HepG2 (cell line): ENCODE results near the gene MNAT1. TPM values are rescaled to one million over a fixed set of nuclear protein-coding genes. Genes with fewer than 3 reads are reported as not detected.

Experiments used
- ELF1 ChIP-seq: sonication (generic); formaldehyde crosslinking; IDR thresholded peaks from 2 replicates; pipeline ENCODE4 v1.4.0; 2020; ENCODE audit warnings: missing genetic modification reagents
- FOXO4 ChIP-seq: sonication (generic); formaldehyde crosslinking; conservative IDR thresholded peaks from 2 replicates; pipeline ENCODE4 v1.8.1; 2023; ENCODE audit warnings: missing genetic modification reagents
- MEIS2 ChIP-seq: sonication (generic); formaldehyde crosslinking; IDR thresholded peaks from 2 replicates; pipeline ENCODE4 v1.9.0; 2021; ENCODE audit warnings: mild to moderate bottlenecking, missing genetic modification reagents
- NBN ChIP-seq: fragments of 450-650 bp; conservative IDR thresholded peaks from 2 replicates; pipeline ENCODE4 v1.6.1; 2017
- NFE2L2 ChIP-seq: fragments of 150-350 bp; IDR thresholded peaks from 2 replicates; pipeline ENCODE4 v1.6.1; 2014; ENCODE audit warnings: low read length
- NRL ChIP-seq: sonication (generic); formaldehyde crosslinking; IDR thresholded peaks from 2 replicates; pipeline ENCODE4 v1.5.0; 2020; ENCODE audit warnings: missing genetic modification reagents, mild to moderate bottlenecking, moderate library complexity, borderline replicate concordance
- RBM39 ChIP-seq: fragments of 200-400 bp; formaldehyde crosslinking; IDR thresholded peaks from one replicate; pipeline ENCODE4 v1.6.1; 2018; ENCODE audit warnings: antibody characterized with exemption, mild to moderate bottlenecking, low read depth, low read length; ENCODE audit not compliant: poor library complexity, severe bottlenecking
- RXRA ChIP-seq: sonication (generic); formaldehyde crosslinking; IDR thresholded peaks from 2 replicates; pipeline ENCODE4 v1.5.1; 2020; ENCODE audit warnings: missing genetic modification reagents
- ZFP36L1 ChIP-seq: sonication (generic); formaldehyde crosslinking; IDR thresholded peaks from 2 replicates; pipeline ENCODE4 v1.8.0; 2022; ENCODE audit warnings: mild to moderate bottlenecking, missing genetic modification reagents, moderate library complexity
- ZFP62 ChIP-seq: sonication (generic); formaldehyde crosslinking; IDR thresholded peaks from 2 replicates; pipeline ENCODE4 v1.4.0; 2020; ENCODE audit warnings: missing genetic modification reagents
- ZNF143 ChIP-seq: sonication (generic); formaldehyde crosslinking; IDR thresholded peaks from 2 replicates; pipeline ENCODE4 v1.4.0; 2020; ENCODE audit warnings: missing genetic modification reagents
- ZNF251 ChIP-seq: sonication (generic); formaldehyde crosslinking; IDR thresholded peaks from 2 replicates; pipeline ENCODE4 v1.9.0; 2021; ENCODE audit warnings: mild to moderate bottlenecking, missing genetic modification reagents
- ZNF652 ChIP-seq: IDR thresholded peaks from 2 replicates; pipeline ENCODE4 v1.6.1; 2016; ENCODE audit warnings: low read depth, borderline replicate concordance
- ZNF839 ChIP-seq: sonication (generic); formaldehyde crosslinking; IDR thresholded peaks from 2 replicates; pipeline ENCODE4 v1.4.0; 2020; ENCODE audit warnings: missing genetic modification reagents, mild to moderate bottlenecking, borderline replicate concordance
- ZNF841 ChIP-seq: sonication (generic); formaldehyde crosslinking; IDR thresholded peaks from 2 replicates; pipeline ENCODE4 v1.8.1; 2023; ENCODE audit warnings: missing genetic modification reagents, borderline replicate concordance
- ZSCAN31 ChIP-seq: sonication (generic); formaldehyde crosslinking; IDR thresholded peaks from 2 replicates; pipeline ENCODE4 v1.5.0; 2020; ENCODE audit warnings: low read depth, mild to moderate bottlenecking, missing genetic modification reagents
- polyA plus RNA-seq, 8 experiments: library from polyadenylated mRNA; depleted of rRNA in 3 of 8; stranded (reverse) in 7 of 8; unstranded in 1 of 8; fragments of >200 nt; fragmentation: Illumina TruSeq in 4 of 8; extraction: Trizol in 4 of 8; gene quantifications; 2 replicates each; pipeline versions ENCODE4 v1.2.1 to v1.2.3, GENCODE V29; 2011 to 2016; ENCODE audit warnings: low read depth in 4 of 8, missing spikeins in 1 of 8, mixed read lengths in 1 of 8; ENCODE audit not compliant: insufficient read depth in 1 of 8
- total RNA-seq, 5 experiments: library from RNA; depleted of rRNA; stranded (reverse); fragments of >200 nt; fragmentation: Illumina TruSeq; extraction: Trizol; gene quantifications; 2 replicates each; pipeline ENCODE4 v1.2.3, GENCODE V29; 2016; ENCODE audit warnings: low read depth in 1 of 5
- TF ChIP-seq, protein P1 (sequence below): sonication (generic); formaldehyde crosslinking; IDR thresholded peaks from 2 replicates; pipeline ENCODE4 v1.4.0; 2020; ENCODE audit warnings: missing genetic modification reagents
- TF ChIP-seq, protein P2 (sequence below): sonication (generic); formaldehyde crosslinking; IDR thresholded peaks from 2 replicates; pipeline ENCODE4 v1.8.0; 2022; ENCODE audit warnings: missing genetic modification reagents, mild to moderate bottlenecking, moderate library complexity, borderline replicate concordance
- TF ChIP-seq, protein P3 (sequence below): IDR thresholded peaks from 2 replicates; pipeline ENCODE4 v1.6.1; 2012; ENCODE audit warnings: low read length, improper control_type of control experiment

Gene MNAT1
- total and polyA plus RNA-seq, 2 of the 13 experiments (the other 11 are each of a cell fraction or from before 2014, with no cell fraction given): 49.2 to 94.8 TPM

DNA sequence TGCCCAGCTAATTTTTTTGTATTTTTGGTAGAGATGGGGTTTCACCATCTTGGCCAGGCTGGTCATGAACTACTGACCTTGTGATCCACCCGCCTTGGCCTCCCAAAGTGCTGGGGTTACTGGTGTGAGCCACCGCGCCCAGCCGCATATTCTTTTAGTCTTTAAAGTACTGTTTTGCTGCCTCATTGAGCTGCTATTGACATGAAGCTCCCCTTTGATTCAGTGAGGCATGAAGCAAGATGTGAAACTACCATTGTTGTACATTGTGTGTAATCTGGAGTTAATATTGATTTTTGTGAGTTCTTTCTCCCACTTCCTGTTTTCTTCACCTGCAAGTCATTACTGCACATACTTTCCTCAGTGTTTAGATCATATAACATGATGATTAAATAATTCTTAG, 80.8 kb downstream of the MNAT1 start (continued):
- TF ChIP-seq, protein P1, sequence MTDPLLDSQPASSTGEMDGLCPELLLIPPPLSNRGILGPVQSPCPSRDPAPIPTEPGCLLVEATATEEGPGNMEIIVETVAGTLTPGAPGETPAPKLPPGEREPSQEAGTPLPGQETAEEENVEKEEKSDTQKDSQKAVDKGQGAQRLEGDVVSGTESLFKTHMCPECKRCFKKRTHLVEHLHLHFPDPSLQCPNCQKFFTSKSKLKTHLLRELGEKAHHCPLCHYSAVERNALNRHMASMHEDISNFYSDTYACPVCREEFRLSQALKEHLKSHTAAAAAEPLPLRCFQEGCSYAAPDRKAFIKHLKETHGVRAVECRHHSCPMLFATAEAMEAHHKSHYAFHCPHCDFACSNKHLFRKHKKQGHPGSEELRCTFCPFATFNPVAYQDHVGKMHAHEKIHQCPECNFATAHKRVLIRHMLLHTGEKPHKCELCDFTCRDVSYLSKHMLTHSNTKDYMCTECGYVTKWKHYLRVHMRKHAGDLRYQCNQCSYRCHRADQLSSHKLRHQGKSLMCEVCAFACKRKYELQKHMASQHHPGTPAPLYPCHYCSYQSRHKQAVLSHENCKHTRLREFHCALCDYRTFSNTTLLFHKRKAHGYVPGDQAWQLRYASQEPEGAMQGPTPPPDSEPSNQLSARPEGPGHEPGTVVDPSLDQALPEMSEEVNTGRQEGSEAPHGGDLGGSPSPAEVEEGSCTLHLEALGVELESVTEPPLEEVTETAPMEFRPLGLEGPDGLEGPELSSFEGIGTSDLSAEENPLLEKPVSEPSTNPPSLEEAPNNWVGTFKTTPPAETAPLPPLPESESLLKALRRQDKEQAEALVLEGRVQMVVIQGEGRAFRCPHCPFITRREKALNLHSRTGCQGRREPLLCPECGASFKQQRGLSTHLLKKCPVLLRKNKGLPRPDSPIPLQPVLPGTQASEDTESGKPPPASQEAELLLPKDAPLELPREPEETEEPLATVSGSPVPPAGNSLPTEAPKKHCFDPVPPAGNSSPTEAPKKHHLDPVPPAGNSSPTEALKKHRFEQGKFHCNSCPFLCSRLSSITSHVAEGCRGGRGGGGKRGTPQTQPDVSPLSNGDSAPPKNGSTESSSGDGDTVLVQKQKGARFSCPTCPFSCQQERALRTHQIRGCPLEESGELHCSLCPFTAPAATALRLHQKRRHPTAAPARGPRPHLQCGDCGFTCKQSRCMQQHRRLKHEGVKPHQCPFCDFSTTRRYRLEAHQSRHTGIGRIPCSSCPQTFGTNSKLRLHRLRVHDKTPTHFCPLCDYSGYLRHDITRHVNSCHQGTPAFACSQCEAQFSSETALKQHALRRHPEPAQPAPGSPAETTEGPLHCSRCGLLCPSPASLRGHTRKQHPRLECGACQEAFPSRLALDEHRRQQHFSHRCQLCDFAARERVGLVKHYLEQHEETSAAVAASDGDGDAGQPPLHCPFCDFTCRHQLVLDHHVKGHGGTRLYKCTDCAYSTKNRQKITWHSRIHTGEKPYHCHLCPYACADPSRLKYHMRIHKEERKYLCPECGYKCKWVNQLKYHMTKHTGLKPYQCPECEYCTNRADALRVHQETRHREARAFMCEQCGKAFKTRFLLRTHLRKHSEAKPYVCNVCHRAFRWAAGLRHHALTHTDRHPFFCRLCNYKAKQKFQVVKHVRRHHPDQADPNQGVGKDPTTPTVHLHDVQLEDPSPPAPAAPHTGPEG (CRISPR knock-in tag): no peak
- TF ChIP-seq ZFP62: no peak
- TF ChIP-seq ZNF652 (CRISPR knock-in tag): peak; percentile 79
- TF ChIP-seq, protein P2, sequence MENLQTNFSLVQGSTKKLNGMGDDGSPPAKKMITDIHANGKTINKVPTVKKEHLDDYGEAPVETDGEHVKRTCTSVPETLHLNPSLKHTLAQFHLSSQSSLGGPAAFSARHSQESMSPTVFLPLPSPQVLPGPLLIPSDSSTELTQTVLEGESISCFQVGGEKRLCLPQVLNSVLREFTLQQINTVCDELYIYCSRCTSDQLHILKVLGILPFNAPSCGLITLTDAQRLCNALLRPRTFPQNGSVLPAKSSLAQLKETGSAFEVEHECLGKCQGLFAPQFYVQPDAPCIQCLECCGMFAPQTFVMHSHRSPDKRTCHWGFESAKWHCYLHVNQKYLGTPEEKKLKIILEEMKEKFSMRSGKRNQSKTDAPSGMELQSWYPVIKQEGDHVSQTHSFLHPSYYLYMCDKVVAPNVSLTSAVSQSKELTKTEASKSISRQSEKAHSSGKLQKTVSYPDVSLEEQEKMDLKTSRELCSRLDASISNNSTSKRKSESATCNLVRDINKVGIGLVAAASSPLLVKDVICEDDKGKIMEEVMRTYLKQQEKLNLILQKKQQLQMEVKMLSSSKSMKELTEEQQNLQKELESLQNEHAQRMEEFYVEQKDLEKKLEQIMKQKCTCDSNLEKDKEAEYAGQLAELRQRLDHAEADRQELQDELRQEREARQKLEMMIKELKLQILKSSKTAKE (CRISPR knock-in tag): no peak
- TF ChIP-seq, protein P3, sequence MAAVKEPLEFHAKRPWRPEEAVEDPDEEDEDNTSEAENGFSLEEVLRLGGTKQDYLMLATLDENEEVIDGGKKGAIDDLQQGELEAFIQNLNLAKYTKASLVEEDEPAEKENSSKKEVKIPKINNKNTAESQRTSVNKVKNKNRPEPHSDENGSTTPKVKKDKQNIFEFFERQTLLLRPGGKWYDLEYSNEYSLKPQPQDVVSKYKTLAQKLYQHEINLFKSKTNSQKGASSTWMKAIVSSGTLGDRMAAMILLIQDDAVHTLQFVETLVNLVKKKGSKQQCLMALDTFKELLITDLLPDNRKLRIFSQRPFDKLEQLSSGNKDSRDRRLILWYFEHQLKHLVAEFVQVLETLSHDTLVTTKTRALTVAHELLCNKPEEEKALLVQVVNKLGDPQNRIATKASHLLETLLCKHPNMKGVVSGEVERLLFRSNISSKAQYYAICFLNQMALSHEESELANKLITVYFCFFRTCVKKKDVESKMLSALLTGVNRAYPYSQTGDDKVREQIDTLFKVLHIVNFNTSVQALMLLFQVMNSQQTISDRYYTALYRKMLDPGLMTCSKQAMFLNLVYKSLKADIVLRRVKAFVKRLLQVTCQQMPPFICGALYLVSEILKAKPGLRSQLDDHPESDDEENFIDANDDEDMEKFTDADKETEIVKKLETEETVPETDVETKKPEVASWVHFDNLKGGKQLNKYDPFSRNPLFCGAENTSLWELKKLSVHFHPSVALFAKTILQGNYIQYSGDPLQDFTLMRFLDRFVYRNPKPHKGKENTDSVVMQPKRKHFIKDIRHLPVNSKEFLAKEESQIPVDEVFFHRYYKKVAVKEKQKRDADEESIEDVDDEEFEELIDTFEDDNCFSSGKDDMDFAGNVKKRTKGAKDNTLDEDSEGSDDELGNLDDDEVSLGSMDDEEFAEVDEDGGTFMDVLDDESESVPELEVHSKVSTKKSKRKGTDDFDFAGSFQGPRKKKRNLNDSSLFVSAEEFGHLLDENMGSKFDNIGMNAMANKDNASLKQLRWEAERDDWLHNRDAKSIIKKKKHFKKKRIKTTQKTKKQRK: no peak
- TF ChIP-seq MEIS2 (CRISPR knock-in tag): no peak
- no peak for TF ChIP-seq ZNF143 (CRISPR knock-in tag)
- no peak for TF ChIP-seq ZNF841 (CRISPR knock-in tag)
- TF ChIP-seq NFE2L2: peak; percentile 51; the same call in 1 of the 2 replicates
- TF ChIP-seq ZNF251: no peak
- TF ChIP-seq NRL (CRISPR knock-in tag): no peak
- TF ChIP-seq ZFP36L1 (CRISPR knock-in tag): no peak
- peak; percentile 67; the same call in 1 of the 2 replicates for TF ChIP-seq RXRA (CRISPR knock-in tag)
- no peak for TF ChIP-seq ZSCAN31 (CRISPR knock-in tag)
- no peak for TF ChIP-seq ZNF839 (CRISPR knock-in tag)
- TF ChIP-seq ELF1: peak; percentile 84
- TF ChIP-seq NBN: no peak
- TF ChIP-seq RBM39: no peak
- TF ChIP-seq FOXO4 (CRISPR knock-in tag): no peak
